ENCODE data around the gene RNF144A. TPM values are rescaled to one million over a fixed set of nuclear protein-coding genes. Genes with fewer than 3 reads are reported as not detected.

RNF144A gene
- total RNA-seq, 2 experiments from 2014 or later: 12.5 to 13.1 TPM

DNA sequence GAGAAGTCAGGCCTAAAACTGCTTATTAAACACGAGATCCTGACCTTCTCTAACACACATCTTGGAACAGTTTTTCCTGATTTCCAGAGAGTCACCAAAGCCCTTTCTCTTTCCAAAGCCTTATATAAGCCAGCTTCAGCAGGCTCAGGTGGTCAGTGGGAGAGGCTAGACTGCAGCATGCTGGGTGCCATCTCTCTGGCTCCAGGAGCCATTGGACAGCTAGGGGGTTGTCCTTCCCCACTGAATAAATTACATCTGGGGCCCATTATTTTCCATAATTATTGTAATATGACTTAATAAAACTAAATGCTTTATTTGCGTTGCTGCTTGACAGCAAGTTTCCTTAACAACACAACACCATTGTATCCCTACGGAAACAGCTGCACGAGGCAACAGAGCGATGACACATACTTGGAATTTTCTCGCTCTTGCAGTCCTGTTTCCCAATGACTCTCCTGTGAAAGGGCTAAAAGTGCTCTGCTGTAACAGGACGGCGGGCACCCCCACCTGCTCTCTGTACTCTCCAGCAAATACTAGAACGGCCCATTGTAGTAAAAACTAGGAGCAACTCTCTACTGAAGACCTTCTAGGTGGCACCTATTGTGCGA is 160.6 kb downstream of the RNF144A start:
- POLR2A ChIA-PET: no interaction called here
- CTCF ChIA-PET: no interaction called here

DNA sequence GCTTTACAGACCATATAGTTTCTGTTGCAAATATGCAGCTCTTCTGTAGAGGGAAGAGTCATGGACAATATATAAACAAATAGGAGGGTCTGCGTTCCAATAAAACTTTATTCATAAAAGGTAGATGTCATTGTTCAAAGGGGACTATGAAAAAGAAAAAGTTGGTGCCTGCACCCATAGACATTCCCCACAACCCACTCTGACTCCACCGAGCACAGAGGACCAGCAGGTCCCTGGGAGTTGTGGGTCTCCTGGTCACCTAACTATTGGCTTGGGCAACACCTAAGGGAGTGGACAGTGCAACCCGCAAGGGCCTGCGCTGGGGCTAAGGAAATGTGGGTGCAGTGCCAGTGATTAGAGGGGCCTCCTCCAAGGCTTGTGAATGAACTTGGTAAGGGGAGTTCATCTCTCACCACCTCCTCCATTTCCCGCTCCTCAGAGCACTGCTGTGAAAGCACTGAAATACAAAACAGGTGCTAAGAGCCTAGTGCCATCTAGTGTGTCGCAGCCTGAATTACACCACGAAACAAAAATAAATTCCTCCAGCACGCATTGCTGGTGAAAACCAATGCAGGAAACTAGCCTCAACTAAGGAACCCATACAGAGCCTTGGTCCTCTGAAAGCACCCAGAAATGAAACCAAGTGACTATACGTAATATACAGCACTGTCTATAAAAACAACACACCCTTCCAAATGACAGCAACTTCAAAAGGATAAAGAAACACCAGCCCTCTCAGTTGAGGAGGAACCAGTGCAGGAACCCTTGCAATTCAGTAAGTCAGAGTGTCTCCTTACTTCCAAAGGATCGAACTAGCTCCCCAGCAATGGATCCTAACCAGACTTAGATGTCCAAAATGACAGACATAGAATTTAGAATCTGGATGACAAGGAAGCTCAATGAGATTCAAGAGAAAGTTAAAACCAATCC is 166.6 kb downstream of the RNF144A start:
- ChIA-PET POLR2A (no interaction called here), CTCF (no interaction called here)

DNA sequence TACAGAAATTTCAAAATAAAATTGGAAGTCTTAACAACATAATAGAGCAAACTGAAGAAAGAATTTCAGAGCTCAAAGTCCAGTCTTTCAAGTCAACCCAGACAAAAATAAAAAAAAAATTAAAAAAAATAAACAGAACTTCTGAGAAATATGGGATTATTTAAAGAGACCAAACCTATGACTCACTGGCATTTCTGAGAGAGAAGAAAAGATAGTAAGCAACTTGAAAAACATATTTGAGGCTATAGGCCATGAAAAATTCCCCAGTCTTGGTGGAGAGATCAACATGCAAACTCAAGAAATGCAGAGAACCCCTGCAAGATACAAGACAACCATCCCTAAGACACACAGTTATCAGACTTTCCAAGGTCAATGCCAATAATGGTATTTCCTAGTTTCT is 167.4 kb downstream of the RNF144A start:
- ChIA-PET CTCF (interaction anchor here (1.1 kb wide), 1 partner anchor 41 kb away, joined by 3 read pairs; no protein-coding TSS in a partner anchor), POLR2A (no interaction called here)

DNA sequence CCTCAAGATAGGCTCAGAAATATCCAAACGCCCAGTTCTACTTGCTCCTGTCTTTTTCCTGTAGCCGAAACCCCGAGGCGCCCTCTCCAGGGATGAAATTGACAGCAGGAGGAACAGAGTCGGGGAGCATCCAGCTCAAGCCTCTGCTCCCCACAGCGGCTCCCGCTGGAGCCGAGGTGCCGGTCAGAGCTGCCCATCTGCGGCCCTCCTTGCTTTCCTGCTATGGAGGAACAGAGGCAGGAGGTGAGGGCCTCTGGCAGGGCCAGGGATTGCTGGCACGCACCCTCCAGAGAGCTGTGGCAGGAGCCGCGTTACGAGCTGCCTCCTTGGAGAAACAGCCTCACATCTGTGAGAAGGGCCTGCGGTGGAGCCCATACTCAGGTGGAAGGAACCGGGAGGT is 172.1 kb downstream of the RNF144A start:
- POLR2A ChIA-PET: no interaction called here
- CTCF ChIA-PET: no interaction called here

DNA sequence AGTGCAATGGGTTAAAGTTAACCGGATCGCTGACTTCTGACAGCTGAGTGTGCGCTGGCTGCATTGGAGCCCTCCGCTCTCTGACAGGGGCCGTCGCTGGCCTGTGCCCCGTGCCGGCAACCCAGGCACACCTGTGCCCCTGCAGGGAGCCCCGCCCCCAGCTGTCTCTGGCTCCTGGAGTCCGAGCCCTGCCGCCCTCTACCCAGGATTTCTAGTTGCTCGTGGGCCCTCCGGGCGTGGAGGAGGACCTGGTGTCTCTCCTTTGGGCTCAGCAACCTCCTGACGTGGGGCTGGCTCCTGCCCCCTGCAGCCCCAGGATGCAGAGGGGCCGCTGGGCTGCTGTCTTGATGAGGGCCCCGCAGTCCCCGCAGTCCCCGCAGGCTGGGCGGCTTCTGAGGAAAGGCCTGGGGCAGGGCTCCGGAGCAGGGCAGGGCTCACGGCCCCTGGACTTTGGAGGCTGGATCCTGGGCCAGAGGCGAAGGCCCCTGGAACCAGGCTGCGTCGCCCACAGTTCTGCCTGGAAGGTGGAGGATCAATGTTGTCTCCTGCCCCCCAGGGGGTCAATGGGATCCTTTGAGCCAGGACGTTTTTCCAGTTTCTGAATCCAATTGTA is 172.8 kb downstream of the RNF144A start:
- ChIA-PET CTCF (no interaction called here), POLR2A (no interaction called here)

DNA sequence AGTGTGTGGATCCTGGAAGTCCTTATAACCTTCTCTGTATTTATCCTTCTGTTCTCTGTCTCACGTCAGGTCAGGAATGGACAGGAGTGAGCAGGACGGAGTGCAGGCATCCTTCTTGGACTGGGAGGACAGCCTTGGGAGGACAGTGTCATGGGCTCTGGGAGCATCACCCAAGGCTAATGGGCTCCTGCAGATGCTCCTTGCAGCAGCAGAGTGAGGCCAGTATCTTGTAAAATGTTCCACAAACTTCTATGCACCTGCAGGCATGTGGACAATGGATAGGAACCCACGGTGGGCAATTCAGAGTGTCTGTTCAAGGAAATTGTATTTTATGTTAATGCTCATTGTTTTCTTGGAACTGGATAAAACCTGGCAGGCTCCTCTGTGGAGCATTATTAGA is 176.2 kb downstream of the RNF144A start:
- CTCF ChIA-PET: no interaction called here

More for the DNA sequence above, 176.2 kb downstream of the RNF144A start:
- POLR2A ChIA-PET: no interaction called here

Other genes starting within 250 kb of the RNF144A start
- under 1 TPM; 0.61 to 0.84 TPM for gene CMPK2, start 51.5 kb upstream of the RNF144A start, total RNA-seq
- gene RSAD2, start 39.6 kb upstream of the RNF144A start, total RNA-seq: under 1 TPM; 0.17 to 0.42 TPM